Smooth muscle cell (in vitro differentiated cells): ENCODE data around the gene KRT6B. TPM values are rescaled to one million over a fixed set of nuclear protein-coding genes. Genes with fewer than 3 reads are reported as not detected.
"Not testable (repeated sequence)": the region's sequence is repeated elsewhere in the genome, so short reads cannot be mapped to it uniquely, and the experiment has no call there.

Experiments used
- DNase-seq: peaks from one replicate; lab custom pipeline; 2025; ENCODE audit not compliant: unreplicated experiment; lab: John Stamatoyannopoulos, UW
- H2AFZ ChIP-seq: fragments of 200-600 bp; sonication (generic); 2 replicates; pipeline ENCODE4 v1.6.0; 2016; ENCODE audit warnings: antibody characterized with exemption, low read depth, mild to moderate bottlenecking
- H3F3A ChIP-seq: fragments of 200-600 bp; sonication (generic); 2 replicates; pipeline ENCODE4 v1.6.0; 2017; ENCODE audit warnings: antibody characterized with exemption, low read depth
- H3K27ac ChIP-seq: fragments of 200-600 bp; sonication (generic); 2 replicates; pipeline ENCODE4 v1.5.1; 2016; ENCODE audit warnings: low read depth, mild to moderate bottlenecking
- H3K27me3 ChIP-seq: fragments of 200-600 bp; sonication (generic); 2 replicates; pipeline ENCODE4 v1.6.1; 2016; ENCODE audit warnings: low read depth, mild to moderate bottlenecking
- H3K36me3 ChIP-seq: fragments of 200-600 bp; sonication (generic); 2 replicates; pipeline ENCODE4 v1.5.1; 2016; ENCODE audit warnings: low read depth
- H3K4me1 ChIP-seq: fragments of 200-600 bp; sonication (generic); 2 replicates; pipeline ENCODE4 v1.5.1; 2016; ENCODE audit warnings: low read depth
- H3K4me2 ChIP-seq: fragments of 200-600 bp; sonication (generic); 2 replicates; pipeline ENCODE4 v1.6.0; 2016; ENCODE audit warnings: mild to moderate bottlenecking
- H3K4me3 ChIP-seq: fragments of 200-600 bp; sonication (generic); 2 replicates; pipeline ENCODE4 v1.5.1; 2016; ENCODE audit warnings: mild to moderate bottlenecking
- H3K79me2 ChIP-seq: fragments of 200-600 bp; sonication (generic); 2 replicates; pipeline ENCODE4 v1.6.0; 2016; ENCODE audit warnings: low read depth, mild to moderate bottlenecking
- H3K9ac ChIP-seq: fragments of 200-600 bp; sonication (generic); 2 replicates; pipeline ENCODE4 v1.6.0; 2016; ENCODE audit warnings: low read depth
- H3K9me3 ChIP-seq: fragments of 200-600 bp; sonication (generic); replicated peaks from 2 replicates; pipeline ENCODE4 v1.5.1; 2016; ENCODE audit warnings: low read depth
- H4K20me1 ChIP-seq: fragments of 200-600 bp; sonication (generic); 2 replicates; pipeline ENCODE4 v1.6.0; 2016; ENCODE audit warnings: low read depth
- CTCF ChIP-seq: fragments of 200-600 bp; sonication (generic); IDR thresholded peaks from 2 replicates; pipeline ENCODE4 v1.5.1; 2017; ENCODE audit warnings: borderline replicate concordance, mild to moderate bottlenecking, antibody characterized with exemption; ENCODE audit not compliant: insufficient read depth, poor library complexity, severe bottlenecking
- WGBS: methylation state at CpG from one replicate; pipeline ENCODE4 v1.1.7; 2016; ENCODE audit warnings: low lambda C conversion rate; 5-methylcytosine and 5-hydroxymethylcytosine counted together
- polyA plus RNA-seq: library from polyadenylated mRNA; unstranded; fragments of >200 nt; fragmentation: Nextera tagmentation; extraction: Ambion mirVana; gene quantifications from 2 replicates; pipeline ENCODE4 v1.2.1, GENCODE V29; 2016
- total RNA-seq: library from RNA; depleted of rRNA; stranded (reverse); fragments of >200 nt; gene quantifications from 2 replicates; pipeline ENCODE4 v1.2.3, GENCODE V29; 2014

Gene KRT6B
- total and polyA plus RNA-seq, 2 experiments from 2014 or later: 248 to 336 TPM

GRCh38 chr12:52413782-52414345 is 38.1 kb downstream of the KRT6B start:
- no peak for DNase-seq
- Histone ChIP-seq H3K4me1 (no peaks in the 10 kb centered on the region), H3K36me3 (no peaks in the 10 kb centered on the region), H3F3A (no peaks in the 10 kb centered on the region), H3K4me2 (no peak overlapping the region), H3K9me3 (no peaks in the 10 kb centered on the region), H3K9ac (no peak overlapping the region), H4K20me1 (no peaks in the 10 kb centered on the region), H3K79me2 (no peaks in the 10 kb centered on the region), H3K27ac (no peak overlapping the region), H2AFZ (no peak overlapping the region), H3K27me3 (no peaks in the 10 kb centered on the region), H3K4me3 (no peak overlapping the region)
- 80% methylated on average over 7 of the region's 8 CpGs for WGBS
- no peak for TF ChIP-seq CTCF

GRCh38 chr12:52413202-52413601 is 38.7 kb downstream of the KRT6B start:
- H3K4me1 ChIP-seq: no peaks in the 10 kb centered on the region
- no peak for TF ChIP-seq CTCF
- H3K9ac ChIP-seq: no peak overlapping the region
- no peaks in the 10 kb centered on the region for H3K79me2 ChIP-seq
- no peaks in the 10 kb centered on the region for H4K20me1 ChIP-seq
- DNase-seq: no peak
- H3K27ac ChIP-seq: no peak overlapping the region
- H3K9me3 ChIP-seq: no peaks in the 10 kb centered on the region
- no peak overlapping the region for H2AFZ ChIP-seq
- no peaks in the 10 kb centered on the region for H3K36me3 ChIP-seq
- H3K27me3 ChIP-seq: no peaks in the 10 kb centered on the region
- WGBS: 41% methylated on average over 4 of the region's 4 CpGs
- H3K4me3 ChIP-seq: no peak overlapping the region
- no peaks in the 10 kb centered on the region for H3F3A ChIP-seq
- no peak overlapping the region for H3K4me2 ChIP-seq

GRCh38 chr12:52411815-52412214 is 40.1 kb downstream of the KRT6B start:
- TF ChIP-seq CTCF: no peak
- Histone ChIP-seq H3K4me3 (no peak overlapping the region), H3K4me2 (no peak overlapping the region), H3K4me1 (no peaks in the 10 kb centered on the region), H3K9ac (no peak overlapping the region), H2AFZ (no peak overlapping the region), H3K79me2 (no peaks in the 10 kb centered on the region), H3K36me3 (no peaks in the 10 kb centered on the region), H3K27me3 (no peaks in the 10 kb centered on the region), H4K20me1 (no peaks in the 10 kb centered on the region), H3F3A (no peaks in the 10 kb centered on the region), H3K9me3 (no peaks in the 10 kb centered on the region), H3K27ac (no peak overlapping the region)
- no peak for DNase-seq
- 86% methylated on average over 10 of the region's 10 CpGs for WGBS

GRCh38 chr12:52410589-52411248 is 41.2 kb downstream of the KRT6B start:
- H3K36me3 ChIP-seq, H3K4me2 ChIP-seq, H3K4me1 ChIP-seq, H3F3A ChIP-seq, H4K20me1 ChIP-seq, H3K4me3 ChIP-seq, H3K9ac ChIP-seq, H3K27ac ChIP-seq, DNase-seq, H2AFZ ChIP-seq, H3K27me3 ChIP-seq, H3K79me2 ChIP-seq, H3K9me3 ChIP-seq: not testable (repeated sequence)
- WGBS: no CpG with 5 or more reads among the region's 1 CpG
